H1 (cell line): Measurements from ENCODE around the gene ATP6V1E1. TPM values are rescaled to one million over a fixed set of nuclear protein-coding genes. Genes with fewer than 3 reads are reported as not detected.
A peak's percentile ranks its signal among the peaks of the same experiment; 100 is the strongest.

Experiments used
- CEBPB ChIP-seq: IDR thresholded peaks from 2 replicates; pipeline ENCODE4 v1.6.1; 2012; ENCODE audit warnings: low read depth, low read length
- GTF2F1 ChIP-seq: IDR thresholded peaks from 2 replicates; pipeline ENCODE4 v1.6.1; 2012; ENCODE audit warnings: low read depth, low read length, improper control_type of control experiment, borderline replicate concordance
- HDAC6 ChIP-seq: IDR thresholded peaks from one replicate; pipeline ENCODE4 v1.7.1; 2012; ENCODE audit warnings: low read depth, mild to moderate bottlenecking, inconsistent platforms, low read length, moderate library complexity
- NRF1 ChIP-seq: IDR thresholded peaks from 2 replicates; pipeline ENCODE4 v1.6.1; 2011; ENCODE audit warnings: mild to moderate bottlenecking, low read depth, low read length, improper control_type of control experiment
- RNF2 ChIP-seq: fragments of 200-900, 300-1000 bp; sonication (generic); IDR thresholded peaks from 2 replicates; pipeline ENCODE4 v1.7.1; 2016; ENCODE audit warnings: borderline replicate concordance, low read depth, mild to moderate bottlenecking, antibody characterized with exemption, low read length; ENCODE audit not compliant: poor library complexity, severe bottlenecking; ENCODE audit errors: missing control alignments
- RXRA ChIP-seq: IDR thresholded peaks from 2 replicates; pipeline ENCODE4 v1.6.1; 2011; ENCODE audit warnings: low read depth, mild to moderate bottlenecking, low read length, moderate library complexity; ENCODE audit not compliant: insufficient read depth
- TBP ChIP-seq: IDR thresholded peaks from 2 replicates; pipeline ENCODE4 v1.6.1; 2011; ENCODE audit warnings: low read depth, low read length, improper control_type of control experiment
- polyA plus RNA-seq, 7 experiments: library from polyadenylated mRNA; depleted of rRNA in 3 of 7; stranded (reverse) in 5 of 7; unstranded in 2 of 7; fragments of >200 nt in 5 of 7; fragments of 200-250 nt in 2 of 7; gene quantifications; 1 replicate in 5 of 7; 2 replicates in 1 of 7; 4 replicates in 1 of 7; pipeline versions ENCODE4 v1.2.1 to v1.2.3, GENCODE V29; 2011 to 2013; ENCODE audit warnings: missing spikeins in 2 of 7, mixed read lengths in 2 of 7
- total RNA-seq: library from RNA; stranded (reverse); fragmentation: NEBNext Ultra II Directional; extraction: Animal tissue kit (Norgen Biotek cat#: 25700); gene quantifications from 2 replicates; pipeline ENCODE4 v1.2.1, GENCODE V29; 2021
- TF ChIP-seq, protein P1 (sequence below): fragments of 300-600 bp; sonication (generic); IDR thresholded peaks from 2 replicates; pipeline ENCODE4 v1.7.1; 2012; ENCODE audit warnings: low read length, moderate library complexity, mild to moderate bottlenecking, inconsistent platforms; ENCODE audit not compliant: insufficient replicate concordance
- TF ChIP-seq, protein P2 (sequence below): IDR thresholded peaks from 2 replicates; pipeline ENCODE4 v1.6.1; 2012; ENCODE audit warnings: inconsistent platforms

The ATP6V1E1 gene
- total and polyA plus RNA-seq, 2 of the 8 experiments (the other 6 are each of a cell fraction or from before 2014, with no cell fraction given): 80.4 to 88.1 TPM

DNA sequence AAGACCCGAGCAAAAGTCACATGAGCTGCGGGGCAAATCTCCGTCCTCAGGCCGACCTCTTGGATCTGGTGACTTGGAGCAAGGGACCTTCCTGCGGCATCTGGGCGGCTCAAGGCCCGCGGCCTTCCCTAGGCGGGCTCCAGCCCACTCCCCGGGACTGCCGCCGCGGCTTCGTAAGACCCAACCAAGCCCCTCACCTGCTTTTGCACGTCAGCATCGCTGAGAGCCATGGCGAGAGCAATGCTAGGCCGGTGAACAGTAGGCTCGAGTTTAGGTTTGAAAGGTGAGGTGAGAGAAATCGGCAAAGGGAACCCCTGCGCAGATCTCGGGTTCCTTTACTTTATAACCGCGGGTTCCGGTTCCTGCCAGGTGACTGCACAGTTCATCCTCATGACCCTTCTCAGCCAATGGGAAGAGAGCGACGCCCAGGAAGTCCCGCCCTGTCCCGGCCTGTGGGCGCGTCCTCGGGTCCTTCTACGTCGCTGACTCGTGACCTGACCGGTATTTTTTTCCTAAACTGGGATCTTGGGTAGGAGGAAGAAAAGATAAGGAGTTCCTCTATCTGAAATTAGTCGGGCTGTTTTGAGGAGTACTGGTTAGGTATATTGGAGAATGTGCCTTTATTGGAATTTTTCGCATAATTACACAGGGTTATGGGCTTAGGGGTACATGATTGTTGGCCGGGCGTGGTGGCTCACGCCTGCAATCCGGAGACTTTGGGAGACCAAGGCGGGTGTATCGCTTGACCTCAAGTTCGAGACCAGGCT, at the start of gene ATP6V1E1 (continued):
- TF ChIP-seq, protein P1, sequence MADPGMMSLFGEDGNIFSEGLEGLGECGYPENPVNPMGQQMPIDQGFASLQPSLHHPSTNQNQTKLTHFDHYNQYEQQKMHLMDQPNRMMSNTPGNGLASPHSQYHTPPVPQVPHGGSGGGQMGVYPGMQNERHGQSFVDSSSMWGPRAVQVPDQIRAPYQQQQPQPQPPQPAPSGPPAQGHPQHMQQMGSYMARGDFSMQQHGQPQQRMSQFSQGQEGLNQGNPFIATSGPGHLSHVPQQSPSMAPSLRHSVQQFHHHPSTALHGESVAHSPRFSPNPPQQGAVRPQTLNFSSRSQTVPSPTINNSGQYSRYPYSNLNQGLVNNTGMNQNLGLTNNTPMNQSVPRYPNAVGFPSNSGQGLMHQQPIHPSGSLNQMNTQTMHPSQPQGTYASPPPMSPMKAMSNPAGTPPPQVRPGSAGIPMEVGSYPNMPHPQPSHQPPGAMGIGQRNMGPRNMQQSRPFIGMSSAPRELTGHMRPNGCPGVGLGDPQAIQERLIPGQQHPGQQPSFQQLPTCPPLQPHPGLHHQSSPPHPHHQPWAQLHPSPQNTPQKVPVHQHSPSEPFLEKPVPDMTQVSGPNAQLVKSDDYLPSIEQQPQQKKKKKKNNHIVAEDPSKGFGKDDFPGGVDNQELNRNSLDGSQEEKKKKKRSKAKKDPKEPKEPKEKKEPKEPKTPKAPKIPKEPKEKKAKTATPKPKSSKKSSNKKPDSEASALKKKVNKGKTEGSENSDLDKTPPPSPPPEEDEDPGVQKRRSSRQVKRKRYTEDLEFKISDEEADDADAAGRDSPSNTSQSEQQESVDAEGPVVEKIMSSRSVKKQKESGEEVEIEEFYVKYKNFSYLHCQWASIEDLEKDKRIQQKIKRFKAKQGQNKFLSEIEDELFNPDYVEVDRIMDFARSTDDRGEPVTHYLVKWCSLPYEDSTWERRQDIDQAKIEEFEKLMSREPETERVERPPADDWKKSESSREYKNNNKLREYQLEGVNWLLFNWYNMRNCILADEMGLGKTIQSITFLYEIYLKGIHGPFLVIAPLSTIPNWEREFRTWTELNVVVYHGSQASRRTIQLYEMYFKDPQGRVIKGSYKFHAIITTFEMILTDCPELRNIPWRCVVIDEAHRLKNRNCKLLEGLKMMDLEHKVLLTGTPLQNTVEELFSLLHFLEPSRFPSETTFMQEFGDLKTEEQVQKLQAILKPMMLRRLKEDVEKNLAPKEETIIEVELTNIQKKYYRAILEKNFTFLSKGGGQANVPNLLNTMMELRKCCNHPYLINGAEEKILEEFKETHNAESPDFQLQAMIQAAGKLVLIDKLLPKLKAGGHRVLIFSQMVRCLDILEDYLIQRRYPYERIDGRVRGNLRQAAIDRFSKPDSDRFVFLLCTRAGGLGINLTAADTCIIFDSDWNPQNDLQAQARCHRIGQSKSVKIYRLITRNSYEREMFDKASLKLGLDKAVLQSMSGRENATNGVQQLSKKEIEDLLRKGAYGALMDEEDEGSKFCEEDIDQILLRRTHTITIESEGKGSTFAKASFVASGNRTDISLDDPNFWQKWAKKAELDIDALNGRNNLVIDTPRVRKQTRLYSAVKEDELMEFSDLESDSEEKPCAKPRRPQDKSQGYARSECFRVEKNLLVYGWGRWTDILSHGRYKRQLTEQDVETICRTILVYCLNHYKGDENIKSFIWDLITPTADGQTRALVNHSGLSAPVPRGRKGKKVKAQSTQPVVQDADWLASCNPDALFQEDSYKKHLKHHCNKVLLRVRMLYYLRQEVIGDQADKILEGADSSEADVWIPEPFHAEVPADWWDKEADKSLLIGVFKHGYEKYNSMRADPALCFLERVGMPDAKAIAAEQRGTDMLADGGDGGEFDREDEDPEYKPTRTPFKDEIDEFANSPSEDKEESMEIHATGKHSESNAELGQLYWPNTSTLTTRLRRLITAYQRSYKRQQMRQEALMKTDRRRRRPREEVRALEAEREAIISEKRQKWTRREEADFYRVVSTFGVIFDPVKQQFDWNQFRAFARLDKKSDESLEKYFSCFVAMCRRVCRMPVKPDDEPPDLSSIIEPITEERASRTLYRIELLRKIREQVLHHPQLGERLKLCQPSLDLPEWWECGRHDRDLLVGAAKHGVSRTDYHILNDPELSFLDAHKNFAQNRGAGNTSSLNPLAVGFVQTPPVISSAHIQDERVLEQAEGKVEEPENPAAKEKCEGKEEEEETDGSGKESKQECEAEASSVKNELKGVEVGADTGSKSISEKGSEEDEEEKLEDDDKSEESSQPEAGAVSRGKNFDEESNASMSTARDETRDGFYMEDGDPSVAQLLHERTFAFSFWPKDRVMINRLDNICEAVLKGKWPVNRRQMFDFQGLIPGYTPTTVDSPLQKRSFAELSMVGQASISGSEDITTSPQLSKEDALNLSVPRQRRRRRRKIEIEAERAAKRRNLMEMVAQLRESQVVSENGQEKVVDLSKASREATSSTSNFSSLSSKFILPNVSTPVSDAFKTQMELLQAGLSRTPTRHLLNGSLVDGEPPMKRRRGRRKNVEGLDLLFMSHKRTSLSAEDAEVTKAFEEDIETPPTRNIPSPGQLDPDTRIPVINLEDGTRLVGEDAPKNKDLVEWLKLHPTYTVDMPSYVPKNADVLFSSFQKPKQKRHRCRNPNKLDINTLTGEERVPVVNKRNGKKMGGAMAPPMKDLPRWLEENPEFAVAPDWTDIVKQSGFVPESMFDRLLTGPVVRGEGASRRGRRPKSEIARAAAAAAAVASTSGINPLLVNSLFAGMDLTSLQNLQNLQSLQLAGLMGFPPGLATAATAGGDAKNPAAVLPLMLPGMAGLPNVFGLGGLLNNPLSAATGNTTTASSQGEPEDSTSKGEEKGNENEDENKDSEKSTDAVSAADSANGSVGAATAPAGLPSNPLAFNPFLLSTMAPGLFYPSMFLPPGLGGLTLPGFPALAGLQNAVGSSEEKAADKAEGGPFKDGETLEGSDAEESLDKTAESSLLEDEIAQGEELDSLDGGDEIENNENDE: no peak
- peak; percentile 79 for TF ChIP-seq TBP
- no peak for TF ChIP-seq CEBPB
- no peak for TF ChIP-seq HDAC6
- TF ChIP-seq GTF2F1: no peak
- no peak for TF ChIP-seq NRF1
- TF ChIP-seq RXRA: no peak
- no peak for TF ChIP-seq RNF2
- TF ChIP-seq, protein P2, sequence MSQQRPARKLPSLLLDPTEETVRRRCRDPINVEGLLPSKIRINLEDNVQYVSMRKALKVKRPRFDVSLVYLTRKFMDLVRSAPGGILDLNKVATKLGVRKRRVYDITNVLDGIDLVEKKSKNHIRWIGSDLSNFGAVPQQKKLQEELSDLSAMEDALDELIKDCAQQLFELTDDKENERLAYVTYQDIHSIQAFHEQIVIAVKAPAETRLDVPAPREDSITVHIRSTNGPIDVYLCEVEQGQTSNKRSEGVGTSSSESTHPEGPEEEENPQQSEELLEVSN: peak; percentile 25; the same call in 1 of the 2 replicates
